ENCODE results near the gene WWOX.

Gene WWOX

GRCh38 chr16:78735337-78735736 lies 635.9 kb downstream of the WWOX start:
- no peak for DNase-seq (ENCODE audit: low read depth, low spot score)

GRCh38 chr16:78737630-78738029 lies 638.2 kb downstream of the WWOX start:
- DNase-seq (ENCODE audit: low read depth, low spot score) = no peak

GRCh38 chr16:78738557-78738956 lies 639.1 kb downstream of the WWOX start:
- DNase-seq (ENCODE audit: low read depth, low spot score) = no peak

GRCh38 chr16:78740269-78740668 lies 640.8 kb downstream of the WWOX start:
- no peak for DNase-seq (ENCODE audit: low read depth, low spot score)

- no peak for DNase-seq (ENCODE audit: low read depth, low spot score)
Observed at GRCh38 chr16:78742501-78743283, 643.2 kb downstream of the WWOX start.

- no peak for DNase-seq (ENCODE audit: low read depth, low spot score)
Observed at GRCh38 chr16:78743556-78743955, 644.1 kb downstream of the WWOX start.

GRCh38 chr16:78744099-78744498 lies 644.6 kb downstream of the WWOX start:
- no peak for DNase-seq (ENCODE audit: low read depth, low spot score)

- DNase-seq (ENCODE audit: low read depth, low spot score) = no peak
Observed at GRCh38 chr16:78744796-78745107, 645.3 kb downstream of the WWOX start.

- no peak for DNase-seq (ENCODE audit: low read depth, low spot score)
Observed at GRCh38 chr16:78745108-78746019, 645.9 kb downstream of the WWOX start.

- no peak for DNase-seq (ENCODE audit: low read depth, low spot score)
Observed at GRCh38 chr16:78746718-78747117, 647.3 kb downstream of the WWOX start.

- DNase-seq (ENCODE audit: low read depth, low spot score) = no peak
Observed at GRCh38 chr16:78748220-78748929, 648.9 kb downstream of the WWOX start.

GRCh38 chr16:78749745-78750268 lies 650.4 kb downstream of the WWOX start:
- no peak for DNase-seq (ENCODE audit: low read depth, low spot score)

- DNase-seq (ENCODE audit: low read depth, low spot score) = no peak
Observed at GRCh38 chr16:78750611-78751010, 651.2 kb downstream of the WWOX start.

GRCh38 chr16:78751601-78752000 lies 652.1 kb downstream of the WWOX start:
- no peak for DNase-seq (ENCODE audit: low read depth, low spot score)

- DNase-seq (ENCODE audit: low read depth, low spot score) = no peak
Observed at GRCh38 chr16:78754713-78755112, 655.3 kb downstream of the WWOX start.

GRCh38 chr16:78755751-78756661 lies 656.6 kb downstream of the WWOX start:
- no peak for DNase-seq (ENCODE audit: low read depth, low spot score)

- no peak for DNase-seq (ENCODE audit: low read depth, low spot score)
Observed at GRCh38 chr16:78759596-78759995, 660.1 kb downstream of the WWOX start.

- DNase-seq (ENCODE audit: low read depth, low spot score) = no peak
Observed at GRCh38 chr16:78760611-78761010, 661.2 kb downstream of the WWOX start.

- DNase-seq (ENCODE audit: low read depth, low spot score) = no peak
Observed at GRCh38 chr16:78761427-78761826, 662.0 kb downstream of the WWOX start.

GRCh38 chr16:78762222-78762621 lies 662.8 kb downstream of the WWOX start:
- no peak for DNase-seq (ENCODE audit: low read depth, low spot score)

Data from brain pericyte (primary cell).